Osteocyte (in vitro differentiated cells): ENCODE results near the gene IFT52. TPM values are rescaled to one million over a fixed set of nuclear protein-coding genes. Genes with fewer than 3 reads are reported as not detected.

Source experiments
- DNase-seq: peaks from one replicate; pipeline ENCODE4 v3.0.0; 2021; ENCODE audit warnings: mixed read lengths; ENCODE audit not compliant: unreplicated experiment; ENCODE audit errors: extremely low spot score
- H3K27ac Mint-ChIP-seq: one replicate; pipeline ENCODE4 v1.8.0; 2021; ENCODE audit warnings: mild to moderate bottlenecking, mixed read lengths; ENCODE audit not compliant: unreplicated experiment
- H3K27me3 Mint-ChIP-seq: one replicate; pipeline ENCODE4 v1.8.0; 2021; ENCODE audit warnings: mixed read lengths; ENCODE audit not compliant: unreplicated experiment
- H3K36me3 Mint-ChIP-seq: one replicate; pipeline ENCODE4 v1.8.0; 2021; ENCODE audit warnings: mixed read lengths; ENCODE audit not compliant: unreplicated experiment
- H3K4me1 Mint-ChIP-seq: one replicate; pipeline ENCODE4 v1.8.0; 2021; ENCODE audit warnings: mixed read lengths; ENCODE audit not compliant: unreplicated experiment
- H3K4me3 Mint-ChIP-seq: one replicate; pipeline ENCODE4 v1.8.0; 2021; ENCODE audit warnings: mild to moderate bottlenecking, moderate library complexity, mixed read lengths; ENCODE audit not compliant: unreplicated experiment
- H3K9me3 Mint-ChIP-seq: one replicate; pipeline ENCODE4 v1.8.0; 2021; ENCODE audit warnings: mixed read lengths; ENCODE audit not compliant: unreplicated experiment
- total RNA-seq: library from RNA; stranded (reverse); gene quantifications from 2 replicates; pipeline ENCODE4 v1.2.1, GENCODE V29; 2021
- TF ChIP-seq, protein P1 (sequence below): fragments of 200-600 bp; sonication (generic); IDR thresholded peaks from 2 replicates; pipeline ENCODE4 v1.5.0; 2021; ENCODE audit warnings: antibody characterized with exemption, mild to moderate bottlenecking, moderate library complexity

Gene IFT52
- total RNA-seq, 1 donor from 2014 or later, result 55.3 TPM

DNA sequence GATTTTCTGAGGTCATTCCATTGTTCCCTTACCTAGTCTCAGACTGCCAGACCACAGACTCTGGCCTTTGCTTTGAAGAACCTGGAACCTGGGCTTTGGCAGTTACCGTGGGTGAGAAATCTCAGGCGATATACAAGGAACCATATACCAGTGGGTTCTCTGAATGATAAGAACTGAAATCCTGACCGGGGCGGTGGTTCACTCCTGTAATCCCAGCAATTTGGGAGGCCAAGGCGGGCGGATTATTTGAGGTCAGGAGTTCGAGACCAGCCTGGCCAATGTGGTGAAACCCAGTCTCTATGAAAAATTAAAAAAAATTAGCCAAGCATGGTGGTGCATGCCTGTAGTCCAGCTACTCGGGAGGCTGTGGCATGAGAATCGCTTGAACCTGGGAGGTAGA, 46.2 kb upstream of the IFT52 start:
- Mint-ChIP-seq H3K27me3 (no peaks in the 10 kb centered on the region), H3K9me3 (no peaks in the 10 kb centered on the region), H3K36me3 (peaks cover 14% of the 10 kb centered on the region), H3K4me1 (peaks cover 2% of the 10 kb centered on the region), H3K4me3 (no peak overlapping the region), H3K27ac (no peak overlapping the region)
- no peak for DNase-seq
- TF ChIP-seq, protein P1, sequence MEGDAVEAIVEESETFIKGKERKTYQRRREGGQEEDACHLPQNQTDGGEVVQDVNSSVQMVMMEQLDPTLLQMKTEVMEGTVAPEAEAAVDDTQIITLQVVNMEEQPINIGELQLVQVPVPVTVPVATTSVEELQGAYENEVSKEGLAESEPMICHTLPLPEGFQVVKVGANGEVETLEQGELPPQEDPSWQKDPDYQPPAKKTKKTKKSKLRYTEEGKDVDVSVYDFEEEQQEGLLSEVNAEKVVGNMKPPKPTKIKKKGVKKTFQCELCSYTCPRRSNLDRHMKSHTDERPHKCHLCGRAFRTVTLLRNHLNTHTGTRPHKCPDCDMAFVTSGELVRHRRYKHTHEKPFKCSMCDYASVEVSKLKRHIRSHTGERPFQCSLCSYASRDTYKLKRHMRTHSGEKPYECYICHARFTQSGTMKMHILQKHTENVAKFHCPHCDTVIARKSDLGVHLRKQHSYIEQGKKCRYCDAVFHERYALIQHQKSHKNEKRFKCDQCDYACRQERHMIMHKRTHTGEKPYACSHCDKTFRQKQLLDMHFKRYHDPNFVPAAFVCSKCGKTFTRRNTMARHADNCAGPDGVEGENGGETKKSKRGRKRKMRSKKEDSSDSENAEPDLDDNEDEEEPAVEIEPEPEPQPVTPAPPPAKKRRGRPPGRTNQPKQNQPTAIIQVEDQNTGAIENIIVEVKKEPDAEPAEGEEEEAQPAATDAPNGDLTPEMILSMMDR, result no peak

DNA sequence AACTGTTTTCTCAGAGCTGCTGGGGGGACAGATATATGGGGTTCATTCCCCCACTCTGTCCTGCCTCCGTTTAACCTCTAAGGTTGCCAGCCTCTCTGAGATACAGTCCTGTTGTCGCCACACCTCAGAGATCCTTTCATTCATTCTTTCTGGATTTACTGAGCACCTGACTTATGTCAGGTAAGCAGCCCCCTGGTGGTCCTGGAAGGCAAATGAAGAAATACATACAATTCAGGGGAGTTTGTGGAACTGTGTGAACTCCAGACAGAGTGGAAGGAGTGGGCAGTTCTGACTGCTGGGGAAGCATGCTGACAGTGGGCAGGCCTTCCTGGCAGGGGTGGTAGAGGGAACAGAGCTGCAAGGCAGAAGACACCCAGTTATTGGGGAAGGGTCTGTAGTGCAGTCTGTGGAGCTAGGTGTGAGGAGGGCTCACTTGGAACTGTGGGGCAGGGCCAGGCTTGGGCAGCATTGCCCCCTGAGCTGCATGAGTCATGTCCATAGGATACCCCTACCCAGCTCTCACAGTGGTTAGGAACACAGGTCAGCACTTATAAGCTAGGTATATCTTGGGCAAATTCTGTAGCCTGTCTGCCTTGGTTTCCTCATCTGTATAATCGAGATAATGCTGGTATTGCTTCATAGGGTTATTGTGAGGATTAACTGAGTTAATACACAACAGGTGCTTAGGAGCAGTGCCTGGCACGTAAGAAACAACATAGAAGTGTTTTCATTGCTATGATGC, 44.7 kb upstream of the IFT52 start:
- peaks cover 12% of the 10 kb centered on the region for H3K4me1 Mint-ChIP-seq
- H3K36me3 Mint-ChIP-seq, result peaks cover 14% of the 10 kb centered on the region
- no peak overlapping the region for H3K27ac Mint-ChIP-seq
- H3K27me3 Mint-ChIP-seq, result no peaks in the 10 kb centered on the region
- TF ChIP-seq, protein P1, result no peak
- no peaks in the 10 kb centered on the region for H3K9me3 Mint-ChIP-seq
- no peak for DNase-seq
- H3K4me3 Mint-ChIP-seq, result no peak overlapping the region

DNA sequence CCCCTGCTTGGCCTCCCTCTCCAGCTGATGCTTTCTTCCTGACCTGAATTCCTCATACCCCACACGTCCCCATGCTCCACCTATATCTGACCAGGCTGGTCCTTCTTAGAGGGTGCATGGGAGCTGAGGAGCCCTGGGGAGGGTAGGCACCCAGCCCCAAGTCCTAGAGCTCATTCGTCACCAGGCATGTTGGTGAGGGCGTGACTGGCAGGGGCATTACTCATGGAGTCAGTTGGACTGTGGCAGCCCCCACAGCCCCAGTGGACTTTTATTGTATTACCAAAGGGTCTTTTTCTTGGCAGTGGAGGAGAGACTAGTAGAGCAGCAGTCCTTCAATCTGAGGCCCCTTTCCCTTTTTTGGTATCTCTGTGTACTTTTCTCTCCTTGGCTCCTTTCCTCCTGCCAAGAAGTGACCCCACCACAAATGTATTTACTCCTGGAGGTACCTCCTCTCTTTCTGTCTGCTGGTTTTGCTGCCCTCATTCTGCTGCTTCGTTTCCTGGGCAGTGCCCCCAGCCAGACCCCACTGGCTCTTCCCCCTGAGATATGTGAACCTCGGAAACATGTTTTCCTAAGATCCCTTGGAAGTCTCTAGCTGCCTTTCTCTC, 42.4 kb upstream of the IFT52 start:
- Mint-ChIP-seq H3K9me3 (no peaks in the 10 kb centered on the region), H3K36me3 (peaks cover 14% of the 10 kb centered on the region), H3K27ac (no peak overlapping the region), H3K4me1 (peaks cover 19% of the 10 kb centered on the region), H3K27me3 (no peaks in the 10 kb centered on the region), H3K4me3 (no peak overlapping the region)
- TF ChIP-seq, protein P1, result no peak
- no peak for DNase-seq

DNA sequence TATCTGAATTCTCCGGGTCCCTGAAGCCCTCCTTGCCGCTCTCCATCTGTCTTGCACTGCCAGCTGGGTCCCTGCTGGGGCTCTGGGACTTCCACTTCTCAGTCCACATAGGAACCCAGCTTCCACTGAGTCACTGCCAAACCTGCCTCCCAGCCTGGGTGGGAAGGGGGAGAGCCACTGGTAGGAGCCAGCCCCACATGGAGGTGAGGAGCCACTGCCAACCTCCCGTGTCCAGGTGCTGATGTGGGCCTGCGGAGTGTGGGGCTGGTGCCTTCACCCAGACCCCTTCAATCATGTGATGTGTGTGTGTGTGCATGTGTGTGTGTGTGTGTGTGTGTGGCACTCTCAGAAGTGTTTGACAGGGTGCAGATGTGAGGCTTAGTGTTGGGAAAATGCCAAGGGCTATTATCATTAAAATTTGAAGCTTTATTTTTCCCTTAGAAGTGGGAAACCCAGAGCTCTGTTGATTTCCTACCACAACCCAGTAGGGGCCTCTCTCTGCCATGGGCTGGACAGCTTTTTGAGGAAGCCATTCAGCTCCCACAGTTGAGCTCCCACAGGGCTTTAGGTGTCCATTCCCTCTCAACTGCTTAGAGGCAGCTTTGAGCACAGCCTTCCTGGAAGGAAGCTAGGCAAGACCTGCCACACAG, 41.2 kb upstream of the IFT52 start:
- DNase-seq, result no peak
- TF ChIP-seq, protein P1, result no peak
- Mint-ChIP-seq H3K27ac (no peak overlapping the region), H3K4me1 (peaks cover 19% of the 10 kb centered on the region), H3K36me3 (peaks cover 14% of the 10 kb centered on the region), H3K9me3 (no peaks in the 10 kb centered on the region), H3K4me3 (no peak overlapping the region), H3K27me3 (no peaks in the 10 kb centered on the region)

DNA sequence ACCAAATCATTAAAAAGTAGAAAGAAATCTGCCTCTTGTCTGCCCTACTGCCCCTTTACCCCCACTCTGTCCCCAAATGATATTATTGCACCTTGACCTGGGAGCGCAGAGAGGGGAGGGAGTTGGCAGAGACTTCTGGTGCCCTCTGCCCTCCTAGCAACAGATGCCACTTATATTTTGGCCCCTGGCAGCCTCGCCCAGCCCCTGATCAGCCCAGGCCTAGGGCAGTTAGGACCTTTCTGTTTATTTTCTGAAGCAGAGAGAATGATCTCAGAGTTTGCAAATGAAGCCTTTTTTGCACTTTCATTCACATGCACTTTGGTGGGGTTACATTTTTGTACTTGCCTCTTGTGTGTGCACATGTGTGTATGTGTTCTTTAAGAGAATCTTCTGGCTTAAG, 40.3 kb upstream of the IFT52 start:
- peaks cover 19% of the 10 kb centered on the region for H3K4me1 Mint-ChIP-seq
- H3K4me3 Mint-ChIP-seq, result no peak overlapping the region
- H3K27me3 Mint-ChIP-seq, result no peaks in the 10 kb centered on the region
- peaks cover 14% of the 10 kb centered on the region for H3K36me3 Mint-ChIP-seq
- H3K27ac Mint-ChIP-seq, result no peak overlapping the region
- TF ChIP-seq, protein P1, result no peak
- DNase-seq, result no peak
- no peaks in the 10 kb centered on the region for H3K9me3 Mint-ChIP-seq
